Activated CD8-positive, alpha-beta memory T cell treated with anti-CD3 and anti-CD28 coated beads for 4 hours (primary cell): ENCODE measurements around the gene COG2.
"Not testable (repeated sequence)": the region's sequence is repeated elsewhere in the genome, so short reads cannot be mapped to it uniquely, and the experiment has no call there.

ENCODE experiments used
- DNase-seq, 2 donors: peaks; one replicate each; pipeline ENCODE4 v3.0.0-alpha.2; 2020; ENCODE audit warnings: low read depth in 2 of 2

Gene COG2

DNA sequence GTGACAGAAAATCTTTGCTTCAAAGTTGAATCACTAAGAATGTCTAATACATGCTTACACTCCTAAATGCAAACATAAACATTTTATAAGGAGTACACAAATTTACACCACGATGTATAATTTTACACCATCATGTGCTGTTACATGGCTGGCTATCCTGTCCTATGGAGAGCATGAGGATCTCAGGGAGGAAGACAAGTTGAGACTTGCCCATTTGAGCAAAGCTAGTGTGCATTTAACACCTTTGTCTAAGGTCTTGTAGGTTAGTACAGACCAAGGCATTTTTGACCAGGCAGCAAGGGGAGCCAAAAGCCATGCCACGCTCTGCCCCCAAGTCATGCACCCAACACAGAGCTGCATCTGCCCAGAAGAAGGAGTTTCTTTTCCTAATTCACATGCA lies 14.5 kb upstream of the COG2 start:
- DNase-seq, result no peak

DNA sequence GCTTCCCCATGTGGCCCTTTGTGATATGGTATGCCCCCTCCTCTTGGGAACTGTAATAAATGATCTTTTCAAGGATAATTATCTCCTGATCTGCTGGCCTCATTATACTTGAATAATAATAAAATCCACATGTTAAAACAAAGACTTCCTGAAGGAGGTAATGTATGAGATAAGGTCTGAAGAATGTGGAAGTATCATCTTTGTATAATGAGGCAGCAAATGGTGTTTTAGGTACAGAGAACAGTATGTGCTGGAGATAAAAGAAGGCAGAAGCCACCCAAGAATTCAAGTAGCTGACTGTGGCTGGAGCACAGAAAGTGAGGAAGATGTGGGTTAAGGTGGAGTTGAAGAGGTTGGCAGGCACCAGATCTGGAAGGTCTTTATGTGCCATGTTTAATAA lies 12.8 kb upstream of the COG2 start:
- no peak for DNase-seq

DNA sequence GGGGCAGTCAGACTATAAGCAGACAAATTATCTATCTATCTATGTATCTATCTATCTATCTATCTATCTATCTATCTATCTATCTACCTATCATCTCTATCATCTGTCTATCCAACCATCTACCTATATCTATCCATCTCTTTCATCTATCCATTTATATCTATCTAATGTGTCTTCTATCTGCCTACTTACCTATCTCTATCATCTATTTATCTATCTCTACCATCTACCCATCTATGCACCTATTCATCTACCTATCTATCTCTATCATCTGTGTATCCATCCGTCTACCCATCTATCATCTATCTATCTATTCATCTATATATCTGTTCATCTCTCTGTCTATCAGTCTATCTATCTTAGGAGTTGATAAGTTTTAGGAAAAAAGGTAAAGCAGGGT lies 10.8 kb upstream of the COG2 start:
- DNase-seq, result no peak

DNA sequence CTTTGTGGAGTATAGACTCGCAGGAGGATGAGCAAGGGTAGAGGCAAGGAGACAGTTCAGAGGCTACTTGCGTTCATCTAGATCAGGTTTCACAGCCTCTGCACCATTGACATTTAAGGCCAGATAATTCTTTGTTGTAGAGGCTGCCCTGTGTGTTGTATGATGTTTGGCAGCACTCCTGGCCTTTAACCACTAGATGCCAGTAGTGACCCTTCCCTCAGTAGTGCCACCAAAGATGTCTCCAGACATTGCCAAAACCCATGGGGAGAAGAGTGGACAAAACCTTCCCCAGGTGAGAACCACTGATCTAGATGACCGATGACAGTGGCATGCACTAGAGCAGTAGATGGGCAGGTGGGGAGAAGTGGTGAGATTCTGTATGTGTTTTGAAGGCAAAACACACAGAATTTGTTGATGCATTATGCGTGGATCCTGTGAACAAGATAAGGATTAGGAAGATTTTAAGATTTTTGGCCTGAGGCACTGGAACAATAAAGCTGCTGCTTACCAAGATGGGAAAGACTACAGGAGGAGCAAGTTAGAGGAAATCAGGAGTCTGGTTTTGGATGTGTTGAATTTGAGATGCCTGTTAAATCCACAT lies 9.9 kb upstream of the COG2 start:
- DNase-seq, result no peak

DNA sequence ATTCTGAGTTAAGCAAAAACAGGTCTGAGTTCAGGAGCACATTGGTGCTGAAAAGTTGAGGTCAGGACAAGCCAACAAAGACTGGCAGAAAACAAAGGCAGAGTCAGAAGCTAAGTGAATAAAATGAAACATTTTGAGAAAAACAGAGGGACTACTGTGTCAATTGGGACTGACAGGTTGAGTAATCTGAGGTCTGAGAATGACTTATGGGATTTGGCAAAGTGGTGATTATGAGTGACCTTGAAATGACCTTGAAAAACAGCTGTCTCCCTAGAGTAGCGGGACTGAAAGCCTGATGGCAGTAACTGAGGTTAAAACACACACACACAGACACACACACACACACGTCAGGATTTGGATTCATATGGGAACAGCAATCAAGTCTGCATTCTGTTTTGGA lies 8.8 kb upstream of the COG2 start:
- no peak for DNase-seq

DNA sequence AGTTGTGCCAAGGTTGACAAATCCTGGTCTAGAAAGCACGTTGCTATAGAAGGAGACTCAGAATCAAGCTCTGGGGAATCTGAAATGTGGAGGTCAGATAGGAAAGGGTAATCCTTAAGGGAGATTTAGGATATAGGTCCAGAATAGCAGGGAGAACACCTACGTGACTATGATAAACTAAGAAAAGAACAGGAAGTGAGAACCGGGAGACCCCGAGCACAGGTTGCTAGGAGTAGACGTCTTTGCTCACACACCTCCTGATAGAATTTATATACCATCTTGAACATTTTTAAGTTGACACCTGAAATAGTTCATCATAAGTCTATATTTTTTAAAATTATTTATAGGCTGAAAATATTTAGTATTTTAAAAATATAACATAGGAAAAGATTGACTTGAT lies 7.9 kb upstream of the COG2 start:
- no peak for DNase-seq

DNA sequence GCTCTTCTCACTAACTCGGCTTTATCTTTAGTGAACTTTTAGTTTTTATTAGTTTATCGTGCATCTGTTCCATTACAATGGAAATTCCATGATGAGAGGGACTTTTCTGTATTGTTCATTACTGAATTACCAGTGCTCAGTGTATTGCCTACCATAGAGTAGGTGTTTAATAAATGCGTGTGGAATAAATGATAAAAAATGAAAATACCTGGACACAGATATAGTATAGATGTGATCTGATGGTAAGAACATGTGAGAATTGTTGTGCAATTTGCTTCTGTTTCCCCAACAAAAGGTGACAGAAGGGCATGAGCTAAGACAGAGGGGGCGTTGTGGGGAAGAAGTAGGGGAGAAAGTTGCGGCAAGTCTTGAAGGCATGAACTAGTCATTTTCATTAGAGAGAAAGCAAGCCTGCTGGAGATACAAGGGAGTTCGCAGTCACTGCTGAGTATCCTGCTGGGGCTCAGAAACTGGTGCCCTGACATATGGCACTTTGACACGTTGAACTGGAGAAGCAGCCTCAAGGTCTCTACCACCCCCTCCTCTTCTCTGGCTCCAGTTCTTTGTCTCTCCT lies 5.6 kb upstream of the COG2 start:
- DNase-seq, result no peak

DNA sequence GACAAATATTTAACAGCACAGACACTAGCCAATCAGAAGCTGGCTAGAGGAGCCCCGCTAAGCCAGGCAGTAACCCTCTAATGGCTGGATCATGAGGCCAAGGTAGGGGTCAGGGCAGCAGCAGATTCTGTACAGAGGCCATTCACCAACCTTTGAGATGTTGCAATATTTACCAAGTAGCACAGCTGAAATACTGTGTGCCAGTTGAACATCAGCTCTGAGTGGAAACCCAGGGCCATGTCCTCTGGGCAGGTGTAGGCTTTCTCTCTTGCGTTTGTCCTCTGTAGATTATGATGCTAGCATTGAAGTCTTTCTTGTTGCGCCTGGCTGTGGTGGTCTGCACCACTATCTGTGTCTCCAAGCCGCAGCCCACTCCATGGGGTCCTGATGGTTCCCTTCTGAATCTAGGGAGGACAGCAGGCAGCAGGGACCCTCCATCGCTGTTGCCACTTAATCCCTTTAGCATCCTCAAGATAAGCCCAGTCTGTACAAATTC lies 2.5 kb upstream of the COG2 start:
- no peak for DNase-seq

DNA sequence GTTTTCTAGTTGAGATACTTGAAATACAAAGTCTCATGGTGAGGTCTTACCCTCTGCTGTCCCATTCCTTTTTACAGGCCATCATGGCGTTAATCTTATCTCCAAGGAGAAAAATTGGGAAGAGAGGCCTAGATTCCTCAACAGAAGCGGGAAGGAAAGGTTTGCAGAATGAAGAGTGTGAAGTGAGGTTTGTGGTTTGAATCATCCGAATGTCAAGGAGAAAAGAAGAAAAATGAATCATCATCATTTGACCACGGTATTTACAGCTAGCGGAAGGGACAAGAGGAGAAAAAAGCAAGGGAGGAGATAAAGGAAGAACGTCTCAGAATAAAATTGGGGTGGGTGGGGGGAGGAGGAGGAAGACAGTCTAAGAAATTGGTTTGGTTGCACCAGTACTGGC lies 935 bp upstream of the COG2 start:
- DNase-seq, result no peak

DNA sequence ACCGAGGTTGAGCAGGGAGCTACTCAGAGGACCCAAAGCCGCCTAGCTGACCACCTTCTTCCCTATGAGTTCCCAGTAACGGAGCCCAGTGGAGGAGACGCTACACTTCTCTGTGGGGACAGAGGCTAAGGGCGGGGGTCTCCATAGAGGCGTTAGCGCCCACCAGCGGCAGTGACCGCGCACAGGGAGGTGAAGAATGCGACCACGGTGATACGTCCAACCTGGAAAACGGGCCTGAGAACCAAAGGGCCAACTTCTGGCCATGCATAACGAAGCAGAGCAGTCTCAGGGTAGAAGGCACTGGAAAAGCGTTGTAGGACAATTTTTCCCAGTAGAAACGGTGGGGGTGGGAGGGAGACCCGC lies 400 bp upstream of the COG2 start:
- DNase-seq, result no peak

DNA sequence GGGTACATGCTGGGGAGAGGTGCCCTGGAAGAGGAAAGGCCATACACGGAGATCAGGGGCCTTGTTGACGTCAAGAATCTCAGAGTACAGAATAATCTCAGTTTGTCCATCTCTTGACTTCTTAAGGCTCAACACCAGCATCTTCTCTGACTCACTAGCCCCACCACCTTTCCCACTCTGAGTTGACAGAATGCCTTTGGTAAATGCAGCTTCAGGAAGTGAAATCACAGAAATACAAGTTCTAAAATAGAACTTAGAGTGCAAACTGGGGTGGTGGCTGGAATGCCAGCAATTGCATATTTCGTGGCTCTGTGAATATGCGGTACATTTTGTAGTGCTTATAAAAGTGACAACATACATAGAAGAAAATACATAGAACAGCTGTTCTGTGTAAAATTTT lies 1.6 kb downstream of the COG2 start:
- DNase-seq, result no peak

DNA sequence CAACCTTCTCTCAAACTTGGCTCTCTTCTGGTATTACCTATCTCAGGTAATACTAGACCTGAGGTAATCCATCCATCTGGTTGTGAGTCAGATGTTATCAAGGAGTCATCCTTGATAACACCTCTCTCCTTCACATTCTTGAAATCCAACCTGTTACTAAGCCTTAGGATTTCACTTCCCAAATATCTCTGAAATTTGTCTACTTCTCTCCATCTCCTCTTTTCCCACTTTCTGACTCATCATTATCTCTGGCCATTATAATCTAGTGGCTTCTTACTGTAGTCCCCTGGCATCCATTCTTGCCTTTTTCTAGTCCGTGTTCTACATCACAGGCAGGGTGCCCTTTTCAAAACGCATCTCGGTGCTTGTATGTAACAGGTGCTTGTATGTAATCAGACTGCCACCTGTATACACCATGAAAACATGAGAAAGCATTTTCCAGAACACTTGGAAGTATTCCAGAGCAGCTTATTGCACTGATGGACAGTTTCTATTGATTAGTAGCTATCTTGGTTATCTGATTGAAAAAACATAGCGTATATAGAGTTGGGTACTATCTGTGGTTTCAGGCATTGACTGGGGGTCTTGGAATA lies 4.5 kb downstream of the COG2 start:
- DNase-seq, result no peak

DNA sequence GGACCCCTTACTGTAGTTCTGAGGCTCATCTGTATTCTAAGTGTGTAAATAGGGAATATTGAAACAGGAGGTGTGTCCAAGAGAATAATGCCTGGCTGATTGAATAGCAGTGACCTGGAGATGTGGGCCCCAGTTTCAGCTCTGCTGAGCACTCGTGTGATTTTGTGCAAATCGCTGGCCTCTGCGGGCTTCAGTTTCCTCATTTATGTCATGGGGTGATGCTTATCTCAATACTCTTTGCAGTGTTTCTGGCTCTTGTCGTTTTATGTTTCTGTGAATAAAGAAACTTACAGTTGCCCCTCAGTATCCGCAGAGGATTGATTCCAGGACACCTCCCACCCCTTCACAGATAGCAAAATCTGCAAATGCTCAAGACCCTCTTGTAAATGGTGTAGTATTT lies 5.0 kb downstream of the COG2 start:
- DNase-seq, result no peak

DNA sequence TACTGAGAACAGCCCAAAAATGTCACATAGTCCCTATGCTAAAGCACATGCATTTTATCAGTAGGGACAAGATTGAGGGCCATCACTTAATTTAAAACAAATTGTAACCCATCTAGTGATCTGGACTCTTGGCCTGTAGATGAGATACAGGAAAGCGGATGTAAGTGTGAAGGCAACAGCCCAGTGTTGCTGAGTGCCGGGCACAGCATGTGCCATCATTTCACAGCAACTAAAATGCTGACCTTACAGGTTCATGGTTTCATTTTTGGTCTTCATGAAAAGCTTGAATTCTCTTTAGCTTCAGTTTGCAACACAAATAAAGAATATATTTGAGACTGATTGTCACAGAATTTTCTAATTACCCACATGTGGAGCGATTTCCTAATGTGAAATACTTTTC lies 5.8 kb downstream of the COG2 start:
- no peak for DNase-seq

DNA sequence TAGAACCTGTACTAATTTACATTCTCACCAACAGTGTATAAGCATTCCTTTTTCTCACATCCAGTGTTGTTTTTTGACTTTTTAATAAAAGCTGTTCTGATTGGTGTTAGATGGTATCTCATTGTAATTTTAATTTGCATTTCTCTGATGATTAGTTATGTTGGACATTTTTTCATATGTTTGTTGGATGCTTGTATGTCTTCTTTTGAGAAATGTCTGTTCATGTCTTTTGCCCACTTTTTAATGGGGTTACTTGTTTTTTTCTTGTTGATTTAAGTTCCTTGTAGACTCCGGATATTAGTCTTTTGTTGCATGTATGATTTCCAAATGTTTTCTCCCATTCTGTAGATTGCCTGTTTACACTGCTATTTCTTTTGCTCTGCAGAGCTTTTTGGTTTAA lies 8.0 kb downstream of the COG2 start:
- DNase-seq, result no peak

DNA sequence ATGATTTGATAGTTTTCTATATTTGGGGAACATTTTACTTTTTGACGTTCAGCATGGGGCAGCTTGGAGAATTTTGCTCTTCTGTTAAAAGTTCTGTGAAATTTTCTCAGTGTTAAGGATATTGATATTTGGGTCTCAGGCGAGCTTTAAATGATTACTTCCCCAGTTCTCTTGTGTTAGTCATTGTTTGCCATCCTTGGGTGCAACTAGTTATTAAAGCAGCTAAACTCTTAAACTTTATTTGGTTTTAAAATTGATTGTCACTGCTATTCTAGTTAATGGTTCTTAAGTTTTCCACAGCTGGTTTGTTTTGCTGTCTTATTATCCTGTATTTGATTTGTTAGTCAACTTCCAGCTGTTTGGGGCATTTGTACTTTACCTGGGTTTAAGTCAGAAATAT lies 9.0 kb downstream of the COG2 start:
- no peak for DNase-seq

DNA sequence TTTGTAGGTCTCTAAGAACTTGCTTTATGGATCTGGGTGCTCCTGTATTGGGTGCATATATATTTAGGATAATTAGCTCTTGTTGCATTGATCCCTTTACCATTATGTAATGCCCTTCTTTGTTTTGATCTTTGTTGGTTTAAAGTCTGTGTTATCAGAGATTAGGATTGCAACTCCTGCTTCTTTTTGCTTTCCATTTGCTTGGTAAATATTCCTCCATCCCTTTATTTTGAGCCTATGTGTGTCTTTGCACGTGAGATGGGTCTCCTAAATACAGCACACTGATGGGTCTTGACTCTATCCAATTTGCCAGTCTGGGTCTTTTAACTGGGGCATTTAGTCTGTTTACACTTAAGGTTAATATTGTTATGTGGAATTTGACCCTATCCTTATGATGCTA lies 14.4 kb downstream of the COG2 start:
- not testable (repeated sequence) for DNase-seq

DNA sequence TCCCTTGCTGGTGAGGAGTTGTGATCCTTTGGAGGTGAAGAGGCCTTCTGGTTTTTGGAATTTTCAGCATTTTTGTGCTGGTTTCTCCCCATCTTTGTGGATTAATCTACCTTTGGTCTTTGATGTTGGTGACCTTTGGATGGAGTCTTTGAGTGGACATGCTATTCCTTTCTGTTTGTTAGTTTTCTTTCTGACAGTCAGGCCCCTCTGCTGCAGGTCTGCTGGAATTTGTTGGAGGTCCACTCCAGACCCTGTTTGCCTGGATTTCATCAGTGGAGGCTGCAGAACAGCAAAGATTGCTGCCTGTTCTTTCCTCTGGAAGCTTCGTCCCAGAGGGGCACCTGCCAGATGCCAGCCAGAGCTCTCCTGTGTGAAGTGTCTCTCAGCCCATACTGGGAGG lies 15.8 kb downstream of the COG2 start:
- DNase-seq, result not testable (repeated sequence)

DNA sequence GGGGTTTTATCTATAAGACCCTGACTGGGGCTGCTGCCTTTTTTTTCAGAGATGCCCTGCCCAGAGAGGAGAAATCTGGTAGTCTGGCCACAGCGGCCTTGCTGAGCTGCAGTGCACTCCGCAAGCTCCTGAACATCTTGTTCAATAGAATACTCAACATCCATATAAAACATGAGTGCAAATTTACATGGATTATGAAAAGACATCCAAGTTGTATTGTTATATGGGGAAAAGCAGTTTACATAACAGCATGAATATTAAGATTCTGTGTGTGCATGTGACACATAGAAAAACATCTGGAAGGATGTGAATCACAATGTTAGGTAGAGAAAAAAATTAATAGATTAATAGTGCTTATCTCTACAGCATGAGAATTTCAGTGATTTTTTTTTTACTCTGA lies 16.4 kb downstream of the COG2 start:
- DNase-seq, result no peak

DNA sequence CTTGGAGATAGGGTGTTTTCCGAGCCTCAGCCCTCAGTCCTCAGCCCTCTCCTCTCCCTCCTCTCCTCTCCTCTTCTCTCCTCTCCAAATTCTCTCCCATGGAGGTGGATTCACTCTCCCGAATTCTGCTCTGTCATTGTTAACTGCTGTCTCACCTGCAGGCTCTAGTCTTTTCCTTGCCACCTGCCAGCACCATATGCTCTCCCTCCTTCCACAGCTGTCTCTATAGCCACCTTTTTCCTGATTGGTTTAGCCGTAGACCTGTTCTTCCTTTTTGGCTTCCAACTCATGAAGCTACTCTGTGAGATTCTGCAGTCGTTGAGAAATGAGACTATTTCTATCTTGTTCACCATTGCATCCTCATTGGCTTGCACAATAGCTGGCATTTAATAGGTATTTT lies 19.7 kb downstream of the COG2 start:
- no peak for DNase-seq

DNA sequence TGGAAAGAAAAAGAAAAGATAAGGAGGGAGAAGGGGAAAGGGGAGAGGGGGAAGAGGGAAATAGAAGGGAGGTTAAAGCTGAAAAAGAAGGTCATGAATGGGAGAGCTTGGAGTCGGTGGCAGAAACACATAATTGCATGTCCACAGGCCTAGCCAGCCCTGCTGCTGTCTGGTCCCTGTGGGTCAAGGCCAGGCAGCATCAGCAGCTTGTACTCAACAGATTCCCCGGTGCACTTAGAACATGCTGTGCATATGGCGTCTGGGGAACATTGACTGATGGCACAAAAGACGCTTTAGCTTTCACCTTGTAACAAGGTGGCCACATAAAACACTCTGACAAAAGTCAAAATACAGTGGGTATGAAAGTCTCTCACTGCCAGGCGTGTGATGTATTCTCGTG lies 25.9 kb downstream of the COG2 start:
- DNase-seq, result no peak

DNA sequence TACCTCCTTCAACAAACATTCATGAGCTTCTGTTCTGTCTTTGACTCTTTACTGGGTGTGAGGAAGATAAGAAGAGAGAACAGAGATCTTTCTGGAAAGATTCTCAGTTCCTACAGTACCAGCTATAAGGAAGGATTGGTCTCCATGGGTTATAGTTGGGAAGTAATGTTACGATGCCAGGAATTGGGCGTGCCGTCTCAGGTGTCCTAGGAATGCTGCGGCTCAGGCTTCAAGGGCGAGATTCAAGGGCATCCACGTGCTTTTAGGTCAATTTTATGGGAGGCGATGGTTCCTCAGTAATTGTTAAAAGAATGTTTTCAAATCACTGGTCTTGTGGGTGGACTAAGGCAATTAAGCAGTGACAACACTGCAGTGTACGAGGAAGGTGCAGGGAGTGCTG lies 27.3 kb downstream of the COG2 start:
- DNase-seq, result no peak

DNA sequence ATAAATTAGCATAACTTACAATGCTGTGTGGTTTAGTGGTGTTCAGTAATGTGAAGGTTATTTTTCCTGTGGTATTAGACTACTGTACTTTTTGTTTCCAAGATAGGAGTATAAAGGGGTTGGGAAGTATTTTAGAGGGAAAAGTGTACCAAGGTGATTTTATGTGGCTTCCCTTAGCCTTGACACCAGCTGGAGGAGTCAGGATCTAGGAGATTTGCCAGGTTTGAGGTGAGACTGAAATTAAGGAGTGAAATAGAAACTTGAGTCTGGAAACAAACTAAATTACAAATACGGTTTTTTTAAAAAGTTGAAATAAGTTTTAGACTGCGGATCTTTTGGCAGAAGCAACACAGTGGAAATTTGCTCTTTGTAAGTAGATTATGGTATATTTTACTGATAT lies 32.3 kb downstream of the COG2 start:
- no peak for DNase-seq

DNA sequence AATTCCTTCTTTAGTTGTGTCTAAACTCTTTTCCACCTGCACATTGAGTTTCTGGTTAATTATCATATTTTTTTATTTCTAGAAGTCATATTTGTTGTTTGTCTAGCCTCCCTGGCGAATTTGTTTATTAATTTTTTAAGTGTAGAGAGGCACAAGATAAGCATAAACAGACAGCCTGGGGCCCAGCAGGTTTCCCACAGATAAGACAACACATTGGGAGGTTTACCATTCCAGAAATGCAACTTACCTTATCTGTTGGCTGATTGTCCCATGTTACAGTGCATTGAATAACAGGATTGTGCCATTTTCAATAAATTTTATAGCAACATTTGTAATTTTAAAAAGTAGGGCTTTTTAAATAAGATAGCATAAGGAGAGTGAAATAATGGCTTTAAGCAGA lies 34.9 kb downstream of the COG2 start:
- DNase-seq, result no peak
